HG03175 (cell line): ENCODE results near the gene TMEM130.
"Not testable (repeated sequence)": the region's sequence is repeated elsewhere in the genome, so short reads cannot be mapped to it uniquely, and the experiment has no call there.

Experiments
- ATAC-seq: cut with Tn5 transposase; IDR thresholded peaks from one replicate; pipeline ENCODE4 v1.9.1; 2021; ENCODE audit warnings: mild to moderate bottlenecking, moderate library complexity; ENCODE audit not compliant: unreplicated experiment

Gene TMEM130

GRCh38 chr7:98852826-98853225 is 17.0 kb downstream of the TMEM130 start:
- no peak for ATAC-seq

- ATAC-seq: no peak
Observed at GRCh38 chr7:98848918-98849317, 20.9 kb downstream of the TMEM130 start.

- not testable (repeated sequence) for ATAC-seq
Observed at GRCh38 chr7:98842552-98842951, 27.3 kb downstream of the TMEM130 start.

- ATAC-seq: no peak
Observed at GRCh38 chr7:98841179-98841997, 28.4 kb downstream of the TMEM130 start.

- ATAC-seq: no peak
Observed at GRCh38 chr7:98840722-98841121, 29.1 kb downstream of the TMEM130 start.

GRCh38 chr7:98840096-98840495 is 29.7 kb downstream of the TMEM130 start:
- no peak for ATAC-seq

GRCh38 chr7:98837630-98837972 is 32.2 kb downstream of the TMEM130 start:
- no peak for ATAC-seq

- ATAC-seq: no peak
Observed at GRCh38 chr7:98836811-98837629, 32.8 kb downstream of the TMEM130 start.

- no peak for ATAC-seq
Observed at GRCh38 chr7:98834949-98835348, 34.9 kb downstream of the TMEM130 start.

GRCh38 chr7:98833022-98833421 is 36.8 kb downstream of the TMEM130 start:
- no peak for ATAC-seq

- no peak for ATAC-seq
Observed at GRCh38 chr7:98831641-98832221, 38.1 kb downstream of the TMEM130 start.

GRCh38 chr7:98830972-98831548 is 38.8 kb downstream of the TMEM130 start:
- ATAC-seq: no peak

- ATAC-seq: no peak
Observed at GRCh38 chr7:98828368-98828767, 41.4 kb downstream of the TMEM130 start.

- no peak for ATAC-seq
Observed at GRCh38 chr7:98827258-98827657, 42.6 kb downstream of the TMEM130 start.

- no peak for ATAC-seq
Observed at GRCh38 chr7:98826811-98827231, 43.0 kb downstream of the TMEM130 start.

- no peak for ATAC-seq
Observed at GRCh38 chr7:98826387-98826786, 43.4 kb downstream of the TMEM130 start.

GRCh38 chr7:98823226-98823625 is 46.6 kb downstream of the TMEM130 start:
- ATAC-seq: no peak

GRCh38 chr7:98821348-98821747 is 48.5 kb downstream of the TMEM130 start:
- no peak for ATAC-seq

GRCh38 chr7:98816967-98817710 is 52.7 kb downstream of the TMEM130 start:
- ATAC-seq: no peak

- ATAC-seq: no peak
Observed at GRCh38 chr7:98816241-98816640, 53.6 kb downstream of the TMEM130 start.

- no peak for ATAC-seq
Observed at GRCh38 chr7:98815313-98815712, 54.5 kb downstream of the TMEM130 start.
